ENCODE data around the gene HHIPL1. TPM values are rescaled to one million over a fixed set of nuclear protein-coding genes. Genes with fewer than 3 reads are reported as not detected.

Gene HHIPL1
- total RNA-seq, 1 experiment from 2014 or later: 2.6 TPM

- no peak overlapping the region for H3K4me2 ChIP-seq (ENCODE audit: insufficient read depth, insufficient read length, low read length)
- H3K27me3 Mint-ChIP-seq (ENCODE audit: low read depth): peaks cover 22% of the 10 kb centered on the region
Measured at GRCh38 chr14:99654235-99654985, 9.5 kb downstream of the HHIPL1 start.

More at GRCh38 chr14:99654235-99654985, 9.5 kb downstream of the HHIPL1 start:
- H4K20me1 ChIP-seq (ENCODE audit: control insufficient read depth, insufficient read depth, insufficient read length): no peaks in the 10 kb centered on the region
- H2BK120ac ChIP-seq (ENCODE audit: low read depth, low read length, poor library complexity, severe bottlenecking): no peak overlapping the region
- Mint-ChIP-seq H3K4me3 (no peak overlapping the region), H3K4me1 (peaks cover 6 to 13% of the 10 kb centered on the region in 2 experiments; a peak in 3 of 4 replicates), H3K36me3 (ENCODE audit: insufficient read depth in 1 of 3, low read depth in 3 of 3) (no peaks in the 10 kb centered on the region; a peak in 1 of 7 replicates), H3K27ac (no peak overlapping the region), H3K9me3 (no peaks in the 10 kb centered on the region; a peak in 1 of 5 replicates)
- no peak overlapping the region for H4K91ac ChIP-seq (ENCODE audit: insufficient read length, low read depth, low read length)
- H4K8ac ChIP-seq (replicated peaks; ENCODE audit: insufficient read length, low read depth, low read length): no peak overlapping the region
- no peaks in the 10 kb centered on the region for H3K79me2 ChIP-seq (ENCODE audit: insufficient read depth, low read length)
- H4K5ac ChIP-seq (ENCODE audit: insufficient read length, low read depth, low read length): no peak overlapping the region
- H3K9ac ChIP-seq (ENCODE audit: extremely low read depth, insufficient read length, low read length): no peak overlapping the region
- H3K23me2 ChIP-seq (ENCODE audit: insufficient read length, low read depth, low read length, poor library complexity, severe bottlenecking): no peaks in the 10 kb centered on the region
- H3K9me3 ChIP-seq (ENCODE audit: control insufficient read depth, low read depth, low read length): no peaks in the 10 kb centered on the region
- H3K56ac ChIP-seq (ENCODE audit: insufficient read length, low read depth, low read length): no peak overlapping the region
- H2AFZ ChIP-seq (ENCODE audit: low read length): no peak overlapping the region
- TF ChIP-seq, protein P1, sequence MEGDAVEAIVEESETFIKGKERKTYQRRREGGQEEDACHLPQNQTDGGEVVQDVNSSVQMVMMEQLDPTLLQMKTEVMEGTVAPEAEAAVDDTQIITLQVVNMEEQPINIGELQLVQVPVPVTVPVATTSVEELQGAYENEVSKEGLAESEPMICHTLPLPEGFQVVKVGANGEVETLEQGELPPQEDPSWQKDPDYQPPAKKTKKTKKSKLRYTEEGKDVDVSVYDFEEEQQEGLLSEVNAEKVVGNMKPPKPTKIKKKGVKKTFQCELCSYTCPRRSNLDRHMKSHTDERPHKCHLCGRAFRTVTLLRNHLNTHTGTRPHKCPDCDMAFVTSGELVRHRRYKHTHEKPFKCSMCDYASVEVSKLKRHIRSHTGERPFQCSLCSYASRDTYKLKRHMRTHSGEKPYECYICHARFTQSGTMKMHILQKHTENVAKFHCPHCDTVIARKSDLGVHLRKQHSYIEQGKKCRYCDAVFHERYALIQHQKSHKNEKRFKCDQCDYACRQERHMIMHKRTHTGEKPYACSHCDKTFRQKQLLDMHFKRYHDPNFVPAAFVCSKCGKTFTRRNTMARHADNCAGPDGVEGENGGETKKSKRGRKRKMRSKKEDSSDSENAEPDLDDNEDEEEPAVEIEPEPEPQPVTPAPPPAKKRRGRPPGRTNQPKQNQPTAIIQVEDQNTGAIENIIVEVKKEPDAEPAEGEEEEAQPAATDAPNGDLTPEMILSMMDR (conservative IDR thresholded peaks at IDR 0.05): no peak
- no peak overlapping the region for H2BK5ac ChIP-seq (ENCODE audit: insufficient read length, low read length)
- H2AK5ac ChIP-seq (ENCODE audit: insufficient read length, low read length): no peak overlapping the region
- no CpG with 5 or more reads among the region's 7 CpGs for WGBS (ENCODE audit: extremely low coverage, insufficient read length, low lambda C conversion rate)
- H3K79me1 ChIP-seq (ENCODE audit: insufficient read depth, low read depth, low read length, poor library complexity, severe bottlenecking): no peaks in the 10 kb centered on the region
- no peak overlapping the region for H2BK20ac ChIP-seq (ENCODE audit: low read depth, low read length, poor library complexity, severe bottlenecking)
- H3T11ph ChIP-seq (ENCODE audit: low read length): no peak overlapping the region
- no peaks in the 10 kb centered on the region for H3K4me1 ChIP-seq (ENCODE audit: insufficient read depth, low read length)
- H3K18ac ChIP-seq (ENCODE audit: insufficient read length, low read depth, low read length): no peak overlapping the region
- no peak overlapping the region for H3K14ac ChIP-seq (ENCODE audit: insufficient read depth, low read length)
- H3K27me3 ChIP-seq (ENCODE audit: insufficient read depth, low read length): no peaks in the 10 kb centered on the region
- no peak overlapping the region for H2BK15ac ChIP-seq (ENCODE audit: low read depth, low read length)
- no peak overlapping the region for H3K23ac ChIP-seq (ENCODE audit: insufficient read length, low read depth, low read length)
- H3K27ac ChIP-seq (ENCODE audit: insufficient read length, low read depth, low read length): no peak overlapping the region
- no peak for DNase-seq
- H2BK12ac ChIP-seq (ENCODE audit: insufficient read length, low read depth, low read length): no peak overlapping the region
- no peak overlapping the region for H3K4ac ChIP-seq (ENCODE audit: low read depth, low read length)

All from H9 (cell line).